ENCODE results near the gene DSCAML1.

DSCAML1 gene

GRCh38 chr11:117490911-117491310 is 306.1 kb downstream of the DSCAML1 start:
- no peak overlapping the region for H3K4me3 ChIP-seq (replicated peaks; ENCODE audit: low read depth, low read length)
- no peak for TF ChIP-seq CTCF (IDR thresholded peaks at IDR 0.05; ENCODE audit: low read length, missing control alignments)
- DNase-seq (ENCODE audit: low read depth), result no peak

GRCh38 chr11:117489999-117490679 is 306.9 kb downstream of the DSCAML1 start:
- no peak overlapping the region for H3K4me3 ChIP-seq (replicated peaks; ENCODE audit: low read depth, low read length)
- no peak for TF ChIP-seq CTCF (IDR thresholded peaks at IDR 0.05; ENCODE audit: low read length, missing control alignments)
- no peak for DNase-seq (ENCODE audit: low read depth)

- no peak for DNase-seq (ENCODE audit: low read depth)
- no peak for TF ChIP-seq CTCF (IDR thresholded peaks at IDR 0.05; ENCODE audit: low read length, missing control alignments)
- H3K4me3 ChIP-seq (replicated peaks; ENCODE audit: low read depth, low read length), result no peak overlapping the region
Observed at GRCh38 chr11:117488996-117489952, 307.7 kb downstream of the DSCAML1 start.

- DNase-seq (ENCODE audit: low read depth), result no peak
- TF ChIP-seq CTCF (IDR thresholded peaks at IDR 0.05; ENCODE audit: low read length, missing control alignments), result no peak
- no peak overlapping the region for H3K4me3 ChIP-seq (replicated peaks; ENCODE audit: low read depth, low read length)
Observed at GRCh38 chr11:117486059-117486458, 311.0 kb downstream of the DSCAML1 start.

GRCh38 chr11:117484156-117484555 is 312.9 kb downstream of the DSCAML1 start:
- H3K4me3 ChIP-seq (replicated peaks; ENCODE audit: low read depth, low read length), result no peak overlapping the region
- DNase-seq (ENCODE audit: low read depth), result no peak
- TF ChIP-seq CTCF (IDR thresholded peaks at IDR 0.05; ENCODE audit: low read length, missing control alignments), result no peak

- DNase-seq (ENCODE audit: low read depth), result no peak
- no peak for TF ChIP-seq CTCF (IDR thresholded peaks at IDR 0.05; ENCODE audit: low read length, missing control alignments)
- H3K4me3 ChIP-seq (replicated peaks; ENCODE audit: low read depth, low read length), result no peak overlapping the region
Observed at GRCh38 chr11:117483372-117483771, 313.6 kb downstream of the DSCAML1 start.
